Measurements from ENCODE around the gene CCL22. TPM values are rescaled to one million over a fixed set of nuclear protein-coding genes. Genes with fewer than 3 reads are reported as not detected.

Gene CCL22
- total and polyA plus RNA-seq, 2 donors (not counting 3 experiments of a cell fraction or from before 2014, with no cell fraction given) = not detected

GRCh38 chr16:57372372-57373116, 14.0 kb downstream of the CCL22 start, which contains the start of gene CX3CL1:
TSS of gene CX3CL1 (plus strand) at chr16:57372490. CDS start at chr16:57372569, 79 bp downstream.
- peak within 1 kb of the TSS in 1 of 3 experiments; percentile 29 for H3K4me3 ChIP-seq (replicated peaks in 1 of 3; ENCODE audit: insufficient read depth in 1 of 3, low read depth in 1 of 3, low read length in 3 of 3)
- FAIRE-seq (no peak), DNase-seq (ENCODE audit: low read depth, low spot score) (peak; percentile 55)
- no TSS peak for BruUV-seq (replicated peaks)
- H3K79me2 ChIP-seq (ENCODE audit: control insufficient read depth, insufficient read depth, low read length) = no peaks in the 10 kb centered on the region
- no peaks in the 10 kb centered on the region for H3K9me3 ChIP-seq (replicated peaks; ENCODE audit: control insufficient read depth, insufficient read depth, low read length)
- no peak within 1 kb of the TSS for H3K9ac ChIP-seq (replicated peaks; ENCODE audit: extremely low read depth, insufficient read depth, low read length)
- H3K4me1 ChIP-seq (ENCODE audit: control insufficient read depth, extremely low read depth, insufficient read depth, low read length) = peaks cover 4% of the 10 kb centered on the region
- dilution Hi-C loops (cut with MboI; ENCODE audit: extremely low pct_ligation_motif_present, low sequenced_read_pairs) = no loop called here
- no peak within 1 kb of the TSS for H3K4me2 ChIP-seq (ENCODE audit: insufficient read depth, low read length)
- ChIA-PET CTCF (interaction anchor here (1.7 kb wide), 1 partner anchor 12 kb away, joined by 7 read pairs; no protein-coding TSS in a partner anchor), POLR2A (no interaction called here)
- no peaks in the 10 kb centered on the region for H3K9me1 ChIP-seq (replicated peaks; ENCODE audit: control insufficient read depth, extremely low read depth, insufficient read depth, low read length)
- no peak within 1 kb of the TSS for H3K27ac ChIP-seq (ENCODE audit: insufficient read depth, low read depth, low read length)
- intact Hi-C loops (cut with micrococcal nuclease) = no loop called here
- H4K20me1 ChIP-seq (replicated peaks; ENCODE audit: control insufficient read depth, extremely low read depth, insufficient read depth, low read length) = no peaks in the 10 kb centered on the region
- H3K36me3 ChIP-seq (ENCODE audit: control insufficient read depth in 2 of 2, extremely low read depth in 1 of 2, insufficient read depth in 2 of 2, low read length in 2 of 2) = no peaks in the 10 kb centered on the region
- H2AFZ ChIP-seq (ENCODE audit: low read depth, low read length) = no peak within 1 kb of the TSS
- peaks cover 4% of the 10 kb centered on the region in 2 experiments for H3K27me3 ChIP-seq (ENCODE audit: control insufficient read depth in 2 of 2, insufficient read depth in 2 of 2, low read length in 2 of 2)
- TF ChIP-seq MYC (IDR thresholded peaks at IDR 0.05; ENCODE audit: low read depth, low read length) = no peak
- TF ChIP-seq, protein P1, sequence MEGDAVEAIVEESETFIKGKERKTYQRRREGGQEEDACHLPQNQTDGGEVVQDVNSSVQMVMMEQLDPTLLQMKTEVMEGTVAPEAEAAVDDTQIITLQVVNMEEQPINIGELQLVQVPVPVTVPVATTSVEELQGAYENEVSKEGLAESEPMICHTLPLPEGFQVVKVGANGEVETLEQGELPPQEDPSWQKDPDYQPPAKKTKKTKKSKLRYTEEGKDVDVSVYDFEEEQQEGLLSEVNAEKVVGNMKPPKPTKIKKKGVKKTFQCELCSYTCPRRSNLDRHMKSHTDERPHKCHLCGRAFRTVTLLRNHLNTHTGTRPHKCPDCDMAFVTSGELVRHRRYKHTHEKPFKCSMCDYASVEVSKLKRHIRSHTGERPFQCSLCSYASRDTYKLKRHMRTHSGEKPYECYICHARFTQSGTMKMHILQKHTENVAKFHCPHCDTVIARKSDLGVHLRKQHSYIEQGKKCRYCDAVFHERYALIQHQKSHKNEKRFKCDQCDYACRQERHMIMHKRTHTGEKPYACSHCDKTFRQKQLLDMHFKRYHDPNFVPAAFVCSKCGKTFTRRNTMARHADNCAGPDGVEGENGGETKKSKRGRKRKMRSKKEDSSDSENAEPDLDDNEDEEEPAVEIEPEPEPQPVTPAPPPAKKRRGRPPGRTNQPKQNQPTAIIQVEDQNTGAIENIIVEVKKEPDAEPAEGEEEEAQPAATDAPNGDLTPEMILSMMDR (IDR thresholded peaks at IDR 0.05; ENCODE audit: extremely low read depth in 1 of 2, insufficient read depth in 1 of 2, low read depth in 1 of 2, low read length in 2 of 2) = peak in 1 of 2 donors; percentile 9

GRCh38 chr16:57373117-57373947, 14.7 kb downstream of the CCL22 start:
- H3K27ac ChIP-seq (ENCODE audit: insufficient read depth, low read depth, low read length) = no peak overlapping the region
- FAIRE-seq (no peak), DNase-seq (ENCODE audit: low read depth, low spot score) (no peak)
- no TSS peak for BruUV-seq (replicated peaks)
- TF ChIP-seq GATA2 (IDR thresholded peaks at IDR 0.05; ENCODE audit: insufficient read depth, insufficient read length, low read depth, low read length) = no peak
- TF ChIP-seq POLR2AphosphoS5 (IDR thresholded peaks at IDR 0.05; ENCODE audit: insufficient read depth, low read depth, low read length) = no peak
- TF ChIP-seq, protein P1 (IDR thresholded peaks at IDR 0.05; ENCODE audit: extremely low read depth in 1 of 2, insufficient read depth in 1 of 2, low read depth in 1 of 2, low read length in 2 of 2) = no peak
- no peak for TF ChIP-seq MYC (IDR thresholded peaks at IDR 0.05; ENCODE audit: low read depth, low read length)
- no peak for TF ChIP-seq EZH2 (IDR thresholded peaks at IDR 0.05; ENCODE audit: borderline replicate concordance, low read depth, low read length, severe bottlenecking)
- TF ChIP-seq POLR2A (IDR thresholded peaks at IDR 0.05; ENCODE audit: low read depth, low read length) = no peak
- TF ChIP-seq, protein P2, sequence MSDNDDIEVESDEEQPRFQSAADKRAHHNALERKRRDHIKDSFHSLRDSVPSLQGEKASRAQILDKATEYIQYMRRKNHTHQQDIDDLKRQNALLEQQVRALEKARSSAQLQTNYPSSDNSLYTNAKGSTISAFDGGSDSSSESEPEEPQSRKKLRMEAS (IDR thresholded peaks at IDR 0.05; ENCODE audit: insufficient read depth, insufficient read length) = no peak
- no peak for TF ChIP-seq FOS (IDR thresholded peaks at IDR 0.05; ENCODE audit: borderline replicate concordance, insufficient read depth, low read length)
- no peak for TF ChIP-seq JUN (IDR thresholded peaks at IDR 0.05; ENCODE audit: borderline replicate concordance, insufficient read depth, insufficient read length, low read depth)
- H2AFZ ChIP-seq (ENCODE audit: low read depth, low read length) = no peak overlapping the region
- POLR2A ChIA-PET = no interaction called here
- intact Hi-C loops (cut with micrococcal nuclease) (no loop called here), dilution Hi-C loops (cut with MboI; ENCODE audit: extremely low pct_ligation_motif_present, low sequenced_read_pairs) (no loop called here)
- no peak overlapping the region for H3K9ac ChIP-seq (replicated peaks; ENCODE audit: extremely low read depth, insufficient read depth, low read length)
- H3K27me3 ChIP-seq (ENCODE audit: control insufficient read depth in 2 of 2, insufficient read depth in 2 of 2, low read length in 2 of 2) = peaks cover 4% of the 10 kb centered on the region in 2 experiments
- H3K9me1 ChIP-seq (replicated peaks; ENCODE audit: control insufficient read depth, extremely low read depth, insufficient read depth, low read length) = no peaks in the 10 kb centered on the region
- CTCF ChIA-PET = no interaction called here
- H3K79me2 ChIP-seq (ENCODE audit: control insufficient read depth, insufficient read depth, low read length) = no peaks in the 10 kb centered on the region
- no peak overlapping the region for H3K4me2 ChIP-seq (ENCODE audit: insufficient read depth, low read length)
- H4K20me1 ChIP-seq (replicated peaks; ENCODE audit: control insufficient read depth, extremely low read depth, insufficient read depth, low read length) = no peaks in the 10 kb centered on the region
- H3K9me3 ChIP-seq (replicated peaks; ENCODE audit: control insufficient read depth, insufficient read depth, low read length) = no peaks in the 10 kb centered on the region
- H3K36me3 ChIP-seq (ENCODE audit: control insufficient read depth in 2 of 2, extremely low read depth in 1 of 2, insufficient read depth in 2 of 2, low read length in 2 of 2) = no peaks in the 10 kb centered on the region
- no peak overlapping the region for H3K4me3 ChIP-seq (replicated peaks in 1 of 3; ENCODE audit: insufficient read depth in 1 of 3, low read depth in 1 of 3, low read length in 3 of 3)
- no peaks in the 10 kb centered on the region for H3K4me1 ChIP-seq (ENCODE audit: control insufficient read depth, extremely low read depth, insufficient read depth, low read length)
